Vagina (tissue), 2 donors: Measurements from ENCODE around the gene TNK1.

ENCODE experiments used
- POLR2A ChIP-seq, 2 donors: fragments of 450-650 bp; IDR thresholded peaks; one replicate each; pipeline ENCODE4 v1.6.1; 2017; ENCODE audit warnings: antibody characterized with exemption in 2 of 2, mild to moderate bottlenecking in 2 of 2, moderate library complexity in 2 of 2
- POLR2AphosphoS5 ChIP-seq, 2 donors: sonication (generic); formaldehyde crosslinking; IDR thresholded peaks; one replicate each; pipeline ENCODE4 v1.9.0; 2017; ENCODE audit warnings: antibody characterized with exemption in 2 of 2, mild to moderate bottlenecking in 2 of 2, low read depth in 1 of 2; ENCODE audit not compliant: insufficient read depth in 1 of 2
- TF ChIP-seq, protein P1 (sequence below), 3 experiments: fragments of 450-650 bp in 2 of 3; fragments of 200-600 bp in 1 of 3; sonication (generic) in 1 of 3; IDR thresholded peaks; one replicate each; pipeline ENCODE4 v1.5.1; 2017 to 2019; ENCODE audit warnings: antibody characterized with exemption in 3 of 3, mild to moderate bottlenecking in 2 of 3, moderate library complexity in 2 of 3

DNA sequence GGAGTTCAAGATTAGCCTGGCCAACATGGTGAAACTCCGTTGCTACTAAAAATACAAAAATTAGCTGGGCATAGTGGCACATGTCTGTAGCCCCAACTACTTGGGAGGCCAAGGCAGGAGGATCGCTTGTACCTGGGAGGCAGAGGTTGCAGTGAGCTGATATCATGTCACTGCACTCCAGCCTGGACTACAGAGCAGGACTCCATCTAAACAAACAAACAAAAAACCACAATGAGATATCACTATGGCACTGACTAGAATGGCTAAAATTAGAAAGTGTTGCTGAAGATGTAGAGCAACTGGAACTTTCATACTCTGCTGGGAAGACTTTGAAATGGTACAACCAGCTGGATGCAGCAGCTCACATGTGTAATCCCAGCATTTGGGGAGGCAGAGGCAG lies 6.5 kb upstream of the TNK1 start:
- TF ChIP-seq, protein P1, sequence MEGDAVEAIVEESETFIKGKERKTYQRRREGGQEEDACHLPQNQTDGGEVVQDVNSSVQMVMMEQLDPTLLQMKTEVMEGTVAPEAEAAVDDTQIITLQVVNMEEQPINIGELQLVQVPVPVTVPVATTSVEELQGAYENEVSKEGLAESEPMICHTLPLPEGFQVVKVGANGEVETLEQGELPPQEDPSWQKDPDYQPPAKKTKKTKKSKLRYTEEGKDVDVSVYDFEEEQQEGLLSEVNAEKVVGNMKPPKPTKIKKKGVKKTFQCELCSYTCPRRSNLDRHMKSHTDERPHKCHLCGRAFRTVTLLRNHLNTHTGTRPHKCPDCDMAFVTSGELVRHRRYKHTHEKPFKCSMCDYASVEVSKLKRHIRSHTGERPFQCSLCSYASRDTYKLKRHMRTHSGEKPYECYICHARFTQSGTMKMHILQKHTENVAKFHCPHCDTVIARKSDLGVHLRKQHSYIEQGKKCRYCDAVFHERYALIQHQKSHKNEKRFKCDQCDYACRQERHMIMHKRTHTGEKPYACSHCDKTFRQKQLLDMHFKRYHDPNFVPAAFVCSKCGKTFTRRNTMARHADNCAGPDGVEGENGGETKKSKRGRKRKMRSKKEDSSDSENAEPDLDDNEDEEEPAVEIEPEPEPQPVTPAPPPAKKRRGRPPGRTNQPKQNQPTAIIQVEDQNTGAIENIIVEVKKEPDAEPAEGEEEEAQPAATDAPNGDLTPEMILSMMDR (IDR thresholded peaks at IDR 0.05): no peak
- TF ChIP-seq POLR2AphosphoS5 (IDR thresholded peaks at IDR 0.05; ENCODE audit: insufficient read depth in 1 of 2, low read depth in 1 of 2): no peak
- no peak for TF ChIP-seq POLR2A (IDR thresholded peaks at IDR 0.05)
